Subcutaneous abdominal adipose tissue (tissue), 5 donors: ENCODE results near the gene SYT7.

Experiments used
- H3K27ac ChIP-seq: one replicate; pipeline ENCODE4 v1.7.0; 2013; ENCODE audit warnings: low read depth, mild to moderate bottlenecking, inconsistent platforms, low read length, moderate library complexity
- H3K27me3 ChIP-seq, 5 donors: one replicate each; pipeline ENCODE4 v1.7.0; 2013; ENCODE audit warnings: low read length in 5 of 5, inconsistent platforms in 1 of 5; ENCODE audit not compliant: control insufficient read depth in 5 of 5, insufficient read depth in 4 of 5
- H3K36me3 ChIP-seq, 5 donors: one replicate each; pipeline ENCODE4 v1.7.0; 2013; ENCODE audit warnings: low read length in 5 of 5; ENCODE audit not compliant: control insufficient read depth in 5 of 5, insufficient read depth in 5 of 5
- H3K4me1 ChIP-seq, 5 donors: one replicate each; pipeline ENCODE4 v1.7.0; 2013; ENCODE audit warnings: low read length in 5 of 5, mild to moderate bottlenecking in 3 of 5, moderate library complexity in 1 of 5; ENCODE audit not compliant: control insufficient read depth in 5 of 5, insufficient read depth in 5 of 5
- H3K4me3 ChIP-seq, 5 donors: one replicate each; pipeline ENCODE4 v1.7.0; 2013; ENCODE audit warnings: low read length in 5 of 5, low read depth in 1 of 5
- H3K9ac ChIP-seq, 5 donors: one replicate each; pipeline ENCODE4 v1.7.0; 2013; ENCODE audit warnings: low read length in 5 of 5, mild to moderate bottlenecking in 4 of 5, moderate library complexity in 3 of 5
- H3K9me3 ChIP-seq, 5 donors: one replicate each; pipeline ENCODE4 v1.7.0; 2013; ENCODE audit warnings: low read length in 5 of 5; ENCODE audit not compliant: control insufficient read depth in 5 of 5
- donor health status: healthy.
- donor health status: healthy.
- donor health status: healthy.
- donor health status: healthy.
- donor health status: healthy.

Gene SYT7, protein sequence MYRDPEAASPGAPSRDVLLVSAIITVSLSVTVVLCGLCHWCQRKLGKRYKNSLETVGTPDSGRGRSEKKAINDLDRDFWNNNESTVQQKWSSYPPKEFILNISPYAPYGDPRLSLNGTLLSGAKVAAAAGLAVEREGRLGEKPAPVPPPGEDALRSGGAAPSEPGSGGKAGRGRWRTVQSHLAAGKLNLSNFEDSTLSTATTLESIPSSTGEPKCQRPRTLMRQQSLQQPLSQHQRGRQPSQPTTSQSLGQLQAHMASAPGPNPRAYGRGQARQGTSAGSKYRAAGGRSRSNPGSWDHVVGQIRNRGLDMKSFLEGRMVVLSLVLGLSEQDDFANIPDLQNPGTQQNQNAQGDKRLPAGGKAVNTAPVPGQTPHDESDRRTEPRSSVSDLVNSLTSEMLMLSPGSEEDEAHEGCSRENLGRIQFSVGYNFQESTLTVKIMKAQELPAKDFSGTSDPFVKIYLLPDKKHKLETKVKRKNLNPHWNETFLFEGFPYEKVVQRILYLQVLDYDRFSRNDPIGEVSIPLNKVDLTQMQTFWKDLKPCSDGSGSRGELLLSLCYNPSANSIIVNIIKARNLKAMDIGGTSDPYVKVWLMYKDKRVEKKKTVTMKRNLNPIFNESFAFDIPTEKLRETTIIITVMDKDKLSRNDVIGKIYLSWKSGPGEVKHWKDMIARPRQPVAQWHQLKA

DNA sequence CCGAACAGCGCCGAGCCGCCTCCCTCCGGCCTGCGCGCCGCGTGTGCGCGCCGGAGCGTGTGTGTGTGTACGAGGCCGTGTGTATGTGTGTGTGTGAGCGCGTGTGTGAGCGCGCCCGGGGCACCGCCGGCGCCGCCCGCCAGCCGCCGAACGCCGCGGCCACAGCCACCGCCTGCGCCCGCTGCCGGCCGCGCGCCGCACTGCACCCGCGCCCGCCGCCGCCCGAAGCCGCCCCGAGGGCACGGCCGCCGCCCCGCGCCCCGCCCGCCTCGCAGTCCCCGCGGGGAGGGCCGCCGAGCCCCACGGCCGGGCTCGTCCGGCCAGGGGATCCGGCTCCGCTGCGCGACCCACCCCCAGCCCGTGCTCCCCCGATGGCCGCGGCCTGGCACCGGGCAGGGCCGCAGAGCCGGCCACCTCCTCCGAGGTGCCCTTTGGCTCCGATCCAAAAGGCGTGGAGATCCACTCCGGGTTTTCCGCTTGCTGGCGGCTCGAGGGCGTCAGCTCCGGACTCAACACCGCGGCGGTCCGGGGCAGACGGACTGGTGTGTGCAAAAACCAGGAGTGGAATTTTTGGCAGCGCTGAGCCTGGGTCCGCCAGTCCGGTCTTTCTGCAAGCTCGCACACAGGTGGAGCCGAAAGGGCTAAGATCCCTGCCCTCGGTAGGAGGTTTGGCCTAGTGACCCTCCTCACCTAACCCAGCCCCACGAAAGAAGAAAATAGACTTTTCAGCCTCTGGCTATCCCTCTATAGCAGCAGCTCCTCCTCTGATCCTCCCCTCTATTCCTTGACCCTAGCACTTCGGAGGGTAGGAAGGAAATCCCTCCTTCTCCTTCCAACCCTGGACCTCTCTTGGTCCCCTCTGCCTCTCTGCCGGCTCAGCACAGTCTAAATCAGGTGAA, at the start of gene SYT7:
SYT7 (minus strand) TSS at position 47 of the 899 bp plus-strand sequence. CDS start 256 bp downstream, outside the sequence.
- Histone ChIP-seq H3K4me1 (peaks cover 0 to 25% (median 13%) of the 10 kb centered on the region in 5 donors), H3K9me3 (no peaks in the 10 kb centered on the region), H3K9ac (peak within 1 kb of the TSS in 3 of 5 donors; percentile 37 to 58 (median 52)), H3K4me3 (peak within 1 kb of the TSS in 4 of 5 donors; percentile 50 to 67 (median 60)), H3K27me3 (peaks cover 5 to 19% (median 11%) of the 10 kb centered on the region in 5 donors), H3K27ac (no peak within 1 kb of the TSS), H3K36me3 (no peaks in the 10 kb centered on the region)

DNA sequence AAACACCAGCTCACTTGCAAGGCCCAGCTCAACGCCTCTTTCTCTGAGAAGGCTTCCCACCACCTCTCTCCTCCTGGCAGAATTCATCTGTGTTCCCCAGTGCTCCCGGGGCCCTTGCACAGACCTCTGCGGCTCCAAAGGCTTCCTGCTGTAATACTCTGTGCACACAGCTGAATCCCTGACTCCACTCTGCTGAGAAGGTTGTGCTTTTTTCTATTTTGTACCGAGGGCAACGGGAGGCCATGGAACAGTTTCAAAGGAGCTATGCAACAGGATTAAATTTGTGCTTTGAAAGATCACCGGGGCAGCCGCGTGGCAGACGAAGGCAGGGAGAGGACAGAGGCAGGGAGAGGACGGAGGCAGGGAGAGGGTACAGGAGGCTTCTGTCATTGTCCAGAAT, 49.2 kb upstream of the SYT7 start:
- Histone ChIP-seq H3K4me1 (peaks cover 0 to 10% (median 0%) of the 10 kb centered on the region in 5 donors), H3K4me3 (no peak overlapping the region), H3K36me3 (no peaks in the 10 kb centered on the region), H3K27me3 (peaks cover 6 to 12% (median 9%) of the 10 kb centered on the region in 5 donors), H3K27ac (no peak overlapping the region), H3K9me3 (peaks cover 0 to 2% (median 0%) of the 10 kb centered on the region in 5 donors), H3K9ac (no peak overlapping the region)

DNA sequence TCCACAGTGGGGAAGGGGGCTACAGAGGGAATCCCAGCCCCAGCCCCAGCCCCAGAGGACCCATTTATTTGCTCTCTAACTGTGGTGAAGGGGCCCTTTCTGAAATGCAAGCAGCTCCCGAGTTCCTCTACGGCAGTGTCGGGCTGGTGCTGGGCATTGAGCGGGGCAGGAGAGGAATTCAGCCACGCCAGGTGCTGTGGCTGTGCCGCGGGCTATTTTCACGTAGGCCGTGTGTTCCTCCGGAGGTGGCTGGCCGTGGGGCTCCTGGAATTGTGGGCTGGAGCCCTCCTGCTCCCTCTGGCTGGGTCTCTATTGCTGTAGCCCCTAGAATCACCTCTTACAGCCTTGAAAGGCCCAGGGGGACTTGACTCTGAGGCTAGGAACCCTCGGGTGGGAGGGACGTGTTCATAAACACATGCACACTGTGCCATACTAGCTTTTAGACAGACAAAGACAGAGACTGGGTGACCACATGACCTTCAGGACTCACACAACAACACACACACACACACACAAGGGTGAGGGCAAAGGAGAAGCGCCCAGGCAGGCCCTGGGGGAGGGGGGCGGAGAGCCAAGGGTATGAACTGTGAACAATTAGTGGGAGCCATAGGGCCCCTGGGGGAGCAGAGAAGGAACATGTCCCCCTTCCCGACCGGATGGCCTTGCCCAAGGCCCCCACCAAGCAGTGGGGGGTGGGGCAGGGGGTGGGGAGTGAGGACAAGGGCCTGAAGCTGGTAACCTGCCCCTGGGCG, 48.4 kb upstream of the SYT7 start:
- no peaks in the 10 kb centered on the region for H3K36me3 ChIP-seq
- H3K4me1 ChIP-seq: peaks cover 0 to 10% (median 0%) of the 10 kb centered on the region in 5 donors
- peaks cover 0 to 2% (median 0%) of the 10 kb centered on the region in 5 donors for H3K9me3 ChIP-seq
- H3K9ac ChIP-seq: no peak overlapping the region
- no peak overlapping the region for H3K27ac ChIP-seq
- H3K4me3 ChIP-seq: no peak overlapping the region
- peaks cover 5 to 12% (median 9%) of the 10 kb centered on the region in 5 donors for H3K27me3 ChIP-seq

DNA sequence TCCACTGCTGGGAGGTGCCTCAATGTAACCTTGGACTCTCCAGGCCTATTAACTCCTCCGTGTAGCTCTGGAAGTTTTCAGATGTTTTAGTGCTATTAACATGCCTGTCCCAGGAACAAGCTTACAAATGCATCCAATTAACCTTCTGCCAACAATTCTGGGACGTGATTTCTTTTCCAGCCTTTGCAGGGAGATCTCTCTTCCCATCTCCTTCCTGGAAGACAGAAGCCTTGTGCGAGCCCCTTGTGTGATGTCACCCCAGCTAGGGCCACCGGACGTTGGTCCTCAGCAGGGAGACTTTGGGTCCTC, 47.7 kb upstream of the SYT7 start:
- Histone ChIP-seq H3K9ac (no peak overlapping the region), H3K9me3 (peaks cover 0 to 2% (median 0%) of the 10 kb centered on the region in 5 donors), H3K36me3 (no peaks in the 10 kb centered on the region)

DNA sequence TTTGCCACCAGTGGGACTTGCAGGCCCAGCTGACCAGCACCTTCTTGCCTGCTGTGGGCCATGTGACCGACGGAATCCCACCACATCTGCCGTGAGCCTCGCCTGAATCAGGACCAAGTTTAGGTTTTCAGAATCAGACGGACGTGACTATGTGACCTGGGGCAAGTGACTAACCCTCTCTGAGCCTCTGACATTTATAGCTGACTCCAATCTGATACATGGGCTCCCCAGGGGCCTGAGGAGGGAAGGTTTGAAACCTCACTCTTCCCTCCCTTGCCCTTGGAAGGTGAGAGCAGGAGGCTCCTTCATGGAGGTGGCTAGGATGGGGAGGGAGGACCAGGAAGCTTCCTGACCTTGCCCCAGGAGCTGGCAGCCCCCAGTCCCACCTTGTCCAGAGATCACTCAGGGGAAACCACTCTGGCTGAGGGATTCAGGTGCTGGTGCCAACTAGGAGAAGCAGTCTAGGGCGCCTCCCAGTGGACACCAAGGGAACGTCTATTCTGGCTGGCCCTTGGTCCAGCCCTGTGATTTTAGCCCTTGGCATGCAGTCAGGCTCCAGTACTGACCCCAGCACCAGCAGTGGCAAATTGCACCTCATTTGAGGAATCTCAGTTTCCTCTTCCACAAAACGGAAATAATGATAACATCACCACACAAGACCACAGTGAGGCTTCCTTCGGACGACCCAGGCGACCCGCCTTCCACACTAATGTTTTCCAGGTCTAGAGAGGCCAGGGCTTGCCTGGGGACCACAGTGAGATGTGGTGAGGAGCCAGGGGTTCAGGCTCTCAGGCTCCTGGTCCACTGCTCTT, 47.2 kb upstream of the SYT7 start:
- Histone ChIP-seq H3K27me3 (peaks cover 0 to 9% (median 6%) of the 10 kb centered on the region in 5 donors), H3K9me3 (peaks cover 0 to 2% (median 0%) of the 10 kb centered on the region in 5 donors), H3K36me3 (no peaks in the 10 kb centered on the region), H3K9ac (peak overlapping the region in 1 of 5 donors; percentile 23), H3K27ac (no peak overlapping the region), H3K4me1 (peaks cover 0 to 10% (median 0%) of the 10 kb centered on the region in 5 donors), H3K4me3 (no peak overlapping the region)

More for the DNA sequence above, 47.7 kb upstream of the SYT7 start:
- H3K27me3 ChIP-seq: peaks cover 2 to 9% (median 6%) of the 10 kb centered on the region in 5 donors
- H3K27ac ChIP-seq: no peak overlapping the region
- H3K4me3 ChIP-seq: no peak overlapping the region
- peaks cover 0 to 10% (median 0%) of the 10 kb centered on the region in 5 donors for H3K4me1 ChIP-seq

DNA sequence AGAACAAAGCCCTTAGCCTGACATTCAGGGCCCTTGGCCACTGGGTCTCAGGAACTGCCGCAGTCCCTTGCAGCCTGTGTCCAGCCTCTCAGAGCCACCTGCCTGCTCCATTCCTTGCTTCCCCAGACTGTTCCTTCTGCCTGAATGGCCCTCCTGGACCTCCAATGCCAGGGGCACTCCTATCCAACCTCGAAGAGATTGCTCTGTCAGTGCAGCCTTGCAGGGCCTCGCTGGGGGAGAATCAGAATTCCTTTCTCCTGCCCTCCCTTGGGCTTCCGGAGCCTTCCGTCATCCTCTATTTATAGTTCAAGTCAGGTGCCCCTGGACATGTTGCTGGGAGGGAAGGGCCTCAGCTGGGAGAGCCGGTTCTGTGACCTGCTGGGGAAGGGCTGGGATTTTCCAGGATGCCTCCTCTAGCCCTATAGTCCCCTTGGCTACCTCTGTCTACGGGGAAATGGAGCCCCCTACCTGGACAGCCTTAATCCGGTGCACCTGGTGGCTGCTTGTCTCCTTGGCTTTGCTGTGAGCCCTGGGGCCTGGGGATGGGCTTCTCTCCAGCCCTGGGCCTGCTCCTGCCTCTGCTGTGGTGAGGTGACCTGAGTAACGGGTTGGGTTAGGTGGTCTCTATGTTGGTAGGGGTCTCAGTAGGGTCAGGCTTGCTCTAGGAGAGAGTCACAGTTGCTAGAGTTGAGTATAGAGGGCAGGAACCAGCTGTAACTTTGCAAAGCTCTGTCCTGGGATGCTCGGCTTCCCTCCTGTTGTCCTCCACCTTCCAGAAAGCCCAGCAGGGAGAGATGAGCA, 45.9 kb upstream of the SYT7 start:
- H3K27me3 ChIP-seq: peaks cover 0 to 2% (median 0%) of the 10 kb centered on the region in 5 donors
- no peak overlapping the region for H3K4me3 ChIP-seq
- peaks cover 0 to 10% (median 0%) of the 10 kb centered on the region in 5 donors for H3K4me1 ChIP-seq
- no peak overlapping the region for H3K9ac ChIP-seq
- no peak overlapping the region for H3K27ac ChIP-seq
- peaks cover 0 to 2% (median 0%) of the 10 kb centered on the region in 5 donors for H3K9me3 ChIP-seq
- no peaks in the 10 kb centered on the region for H3K36me3 ChIP-seq

DNA sequence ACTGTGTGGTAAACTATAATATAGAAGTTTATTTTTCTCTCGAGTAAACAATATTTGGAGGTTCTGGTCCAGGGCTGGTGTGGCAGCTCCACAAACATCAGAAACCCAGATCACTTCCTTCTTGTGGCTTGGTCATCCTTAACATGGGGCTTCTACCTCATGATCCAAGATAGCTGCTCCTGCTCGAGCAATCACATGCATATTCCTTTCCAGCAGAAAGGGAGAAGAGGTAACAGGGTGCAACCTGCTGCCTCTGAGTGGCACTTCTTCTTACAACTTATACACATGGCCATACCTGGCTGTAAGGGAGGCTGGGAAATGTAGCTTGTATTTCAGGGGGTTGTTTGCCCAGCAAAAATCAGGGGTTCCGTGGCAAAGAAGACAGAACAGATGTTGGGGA, 44.6 kb upstream of the SYT7 start:
- no peak overlapping the region for H3K27ac ChIP-seq
- peaks cover 0 to 2% (median 0%) of the 10 kb centered on the region in 5 donors for H3K9me3 ChIP-seq
- no peak overlapping the region for H3K4me3 ChIP-seq
- no peak overlapping the region for H3K9ac ChIP-seq
- H3K36me3 ChIP-seq: no peaks in the 10 kb centered on the region
- peaks cover 0 to 10% (median 0%) of the 10 kb centered on the region in 5 donors for H3K4me1 ChIP-seq
- peaks cover 0 to 5% (median 2%) of the 10 kb centered on the region in 5 donors for H3K27me3 ChIP-seq

DNA sequence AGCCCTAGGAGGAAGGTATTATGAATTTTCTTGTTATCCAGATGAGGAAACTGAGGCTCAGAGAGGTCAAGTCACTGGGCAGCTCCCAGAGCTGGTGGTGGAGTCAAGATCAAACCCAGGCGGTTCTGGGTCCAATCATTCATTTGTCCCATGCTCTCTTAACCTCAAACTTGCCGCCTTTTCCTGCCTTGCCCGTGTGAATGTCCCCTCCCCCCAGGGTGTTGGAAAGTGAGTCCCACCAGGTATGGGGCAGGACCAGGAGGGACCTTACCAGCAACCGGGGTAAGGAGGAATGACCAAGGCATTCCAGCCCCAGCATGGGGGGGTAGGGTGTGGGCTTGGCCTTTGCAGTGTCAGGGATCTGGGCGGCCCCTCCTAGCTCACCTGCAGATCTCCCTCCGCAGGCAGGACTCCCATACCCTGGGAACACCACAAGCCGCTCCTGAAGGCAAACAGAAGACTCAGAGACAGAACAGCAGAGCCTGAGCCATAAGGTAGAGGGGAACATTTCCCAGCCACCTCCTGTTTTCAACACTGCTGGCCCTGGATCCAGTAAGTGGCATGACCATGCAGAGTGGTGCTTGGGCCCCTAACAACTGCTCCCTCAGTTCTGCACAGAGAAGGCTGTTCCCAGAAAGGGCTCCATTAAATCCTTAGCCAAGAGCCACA, 41.2 kb upstream of the SYT7 start:
- Histone ChIP-seq H3K4me3 (no peak overlapping the region), H3K27ac (no peak overlapping the region), H3K27me3 (peaks cover 2 to 24% (median 5%) of the 10 kb centered on the region in 5 donors), H3K9me3 (peaks cover 0 to 2% (median 0%) of the 10 kb centered on the region in 5 donors), H3K9ac (no peak overlapping the region), H3K36me3 (no peaks in the 10 kb centered on the region), H3K4me1 (peaks cover 0 to 3% (median 0%) of the 10 kb centered on the region in 5 donors)
